Calu3 (cell line): ENCODE results near the gene ZDHHC11. TPM values are rescaled to one million over a fixed set of nuclear protein-coding genes. Genes with fewer than 3 reads are reported as not detected.

Source experiments
- Bru-seq: library from RNA; stranded (reverse); fragments of 400-500 nt; gene quantifications from one replicate; lab custom pipeline; 2021; lab: Mats Ljungman, UMichigan
- BruChase-seq, 2 experiments: library from RNA; stranded (reverse); fragments of 400-500 nt; gene quantifications; one replicate each; lab custom pipeline; 2021; lab: Mats Ljungman, UMichigan
- BruUV-seq: library from RNA; stranded (reverse); fragments of 400-500 nt; replicated peaks from 2 replicates; lab custom pipeline; 2021; lab: Mats Ljungman, UMichigan
- CTCF ChIA-PET: fragments of 300-600 bp; sonication (Branson Sonifier 250); formaldehyde crosslinking; loops from one replicate; lab custom pipeline; 2022; ENCODE audit warnings: antibody characterized with exemption; lab: Charles Lee
- DNase-seq: peaks from one replicate; pipeline ENCODE4 v3.0.0; 2022
- H3K27ac Mint-ChIP-seq: one replicate; pipeline ENCODE4 v1.8.0; 2022; ENCODE audit warnings: mixed read lengths; ENCODE audit not compliant: unreplicated experiment
- H3K27me3 Mint-ChIP-seq: one replicate; pipeline ENCODE4 v1.8.0; 2022; ENCODE audit warnings: mixed read lengths; ENCODE audit not compliant: unreplicated experiment
- H3K36me3 Mint-ChIP-seq: one replicate; pipeline ENCODE4 v1.8.0; 2022; ENCODE audit warnings: mild to moderate bottlenecking, moderate library complexity, mixed read lengths; ENCODE audit not compliant: insufficient read depth, unreplicated experiment
- H3K4me1 Mint-ChIP-seq: one replicate; pipeline ENCODE4 v1.8.0; 2022; ENCODE audit warnings: mild to moderate bottlenecking, low read depth, mixed read lengths; ENCODE audit not compliant: unreplicated experiment
- H3K4me3 Mint-ChIP-seq: one replicate; pipeline ENCODE4 v1.8.0; 2022; ENCODE audit warnings: mild to moderate bottlenecking, low read depth, moderate library complexity, mixed read lengths; ENCODE audit not compliant: unreplicated experiment
- H3K9me3 Mint-ChIP-seq: one replicate; pipeline ENCODE4 v1.8.0; 2022; ENCODE audit warnings: low read depth, mixed read lengths; ENCODE audit not compliant: unreplicated experiment
- intact Hi-C: fragments of 100-400 bp; cut with micrococcal nuclease; formaldehyde crosslinking; loops from one replicate; pipeline ENCODE4 v1.10.0; 2022; ENCODE audit not compliant: unreplicated experiment
- long read RNA-seq: library from polyadenylated mRNA; stranded (forward); transcript quantifications from one replicate; pipeline ENCODE4 v2.0.0, GENCODE V29; 2022
- total RNA-seq: library from RNA; stranded (reverse); gene quantifications from 2 replicates; pipeline ENCODE4 v1.2.3, GENCODE V29; 2022
- TF ChIP-seq, protein P1 (sequence below): fragments of 200-600 bp; IDR thresholded peaks from one replicate; pipeline ENCODE4 v1.8.0; 2022; ENCODE audit warnings: antibody characterized with exemption; ENCODE audit not compliant: unreplicated experiment

The ZDHHC11 gene, protein sequence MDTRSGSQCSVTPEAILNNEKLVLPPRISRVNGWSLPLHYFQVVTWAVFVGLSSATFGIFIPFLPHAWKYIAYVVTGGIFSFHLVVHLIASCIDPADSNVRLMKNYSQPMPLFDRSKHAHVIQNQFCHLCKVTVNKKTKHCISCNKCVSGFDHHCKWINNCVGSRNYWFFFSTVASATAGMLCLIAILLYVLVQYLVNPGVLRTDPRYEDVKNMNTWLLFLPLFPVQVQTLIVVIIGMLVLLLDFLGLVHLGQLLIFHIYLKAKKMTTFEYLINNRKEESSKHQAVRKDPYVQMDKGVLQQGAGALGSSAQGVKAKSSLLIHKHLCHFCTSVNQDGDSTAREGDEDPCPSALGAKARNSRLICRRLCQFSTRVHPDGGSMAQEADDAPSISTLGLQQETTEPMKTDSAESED
- total RNA-seq (53.7 and 60.8 TPM in 2 replicates), Bru-seq, nascent RNA (percentile 60 among the genes with signal in this experiment), BruChase-seq, experiment 1, labeled RNA remaining after a 6-hour chase (percentile 79 among the genes with signal in this experiment), BruChase-seq, experiment 2, labeled RNA remaining after a 2-hour chase (percentile 69 among the genes with signal in this experiment)
- long read RNA-seq, partial matches to known transcripts, result 9 of 58 reads
- long read RNA-seq, other reads (novel, unspliced or antisense), result 49 of 58 reads

DNA sequence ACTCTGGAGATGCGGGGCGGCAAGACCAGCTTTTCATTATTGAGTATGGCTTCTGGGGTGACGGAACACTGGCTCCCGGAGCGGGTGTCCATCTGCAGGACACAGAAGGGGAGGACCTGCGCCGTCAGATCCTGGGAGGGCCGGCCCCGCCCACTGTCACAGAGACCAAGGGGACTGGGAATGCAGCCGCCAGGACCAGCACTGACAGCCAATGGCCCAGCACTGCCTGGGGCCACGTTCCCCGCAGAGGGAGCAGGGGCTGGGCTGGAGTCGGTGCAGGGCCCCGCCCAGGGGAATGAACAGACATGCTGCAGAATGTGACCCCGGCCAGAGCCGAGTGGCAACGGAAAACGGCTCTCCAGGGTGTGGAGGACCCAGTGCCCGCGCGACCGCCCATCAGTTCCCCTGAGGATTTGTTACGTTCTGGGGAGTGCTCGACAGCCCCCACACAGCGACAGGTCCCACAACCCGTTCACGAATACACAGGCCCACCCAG, at the start of gene ZDHHC11:
Gene ZDHHC11 (minus strand): TSS at position 476 of the 496 bp plus-strand sequence. CDS start 384 bp downstream, at position 92.
- H3K9me3 Mint-ChIP-seq, result no peaks in the 10 kb centered on the region
- no peak within 1 kb of the TSS for H3K27ac Mint-ChIP-seq
- H3K27me3 Mint-ChIP-seq, result peaks cover 12% of the 10 kb centered on the region
- H3K36me3 Mint-ChIP-seq, result peaks cover 16% of the 10 kb centered on the region
- DNase-seq, result no peak
- H3K4me1 Mint-ChIP-seq, result no peaks in the 10 kb centered on the region
- BruUV-seq, result no TSS peak
- CTCF ChIA-PET, result no interaction called here
- H3K4me3 Mint-ChIP-seq, result no peak within 1 kb of the TSS
- intact Hi-C loops, result no loop called here
- TF ChIP-seq, protein P1, sequence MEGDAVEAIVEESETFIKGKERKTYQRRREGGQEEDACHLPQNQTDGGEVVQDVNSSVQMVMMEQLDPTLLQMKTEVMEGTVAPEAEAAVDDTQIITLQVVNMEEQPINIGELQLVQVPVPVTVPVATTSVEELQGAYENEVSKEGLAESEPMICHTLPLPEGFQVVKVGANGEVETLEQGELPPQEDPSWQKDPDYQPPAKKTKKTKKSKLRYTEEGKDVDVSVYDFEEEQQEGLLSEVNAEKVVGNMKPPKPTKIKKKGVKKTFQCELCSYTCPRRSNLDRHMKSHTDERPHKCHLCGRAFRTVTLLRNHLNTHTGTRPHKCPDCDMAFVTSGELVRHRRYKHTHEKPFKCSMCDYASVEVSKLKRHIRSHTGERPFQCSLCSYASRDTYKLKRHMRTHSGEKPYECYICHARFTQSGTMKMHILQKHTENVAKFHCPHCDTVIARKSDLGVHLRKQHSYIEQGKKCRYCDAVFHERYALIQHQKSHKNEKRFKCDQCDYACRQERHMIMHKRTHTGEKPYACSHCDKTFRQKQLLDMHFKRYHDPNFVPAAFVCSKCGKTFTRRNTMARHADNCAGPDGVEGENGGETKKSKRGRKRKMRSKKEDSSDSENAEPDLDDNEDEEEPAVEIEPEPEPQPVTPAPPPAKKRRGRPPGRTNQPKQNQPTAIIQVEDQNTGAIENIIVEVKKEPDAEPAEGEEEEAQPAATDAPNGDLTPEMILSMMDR, result no peak

DNA sequence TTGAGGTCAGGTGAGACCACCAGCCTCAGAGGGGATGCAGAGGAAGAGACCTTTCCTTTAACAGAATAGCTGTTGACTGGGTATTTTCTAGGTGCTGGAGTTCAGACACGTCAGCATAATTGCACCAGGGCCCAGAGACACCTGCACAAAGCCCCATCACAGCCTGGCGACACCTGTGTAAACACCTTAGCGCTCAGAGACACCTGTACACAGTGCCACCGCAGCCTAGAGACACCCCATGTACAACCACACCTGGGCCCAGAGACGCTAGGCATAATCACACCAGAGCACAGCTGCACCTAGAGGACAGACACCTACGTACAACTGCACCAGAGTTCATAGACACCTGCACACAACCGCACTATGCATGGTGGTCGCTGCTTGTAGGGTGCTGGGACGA, 42.9 kb upstream of the ZDHHC11 start:
- TF ChIP-seq, protein P1, result no peak
- Mint-ChIP-seq H3K27me3 (no peaks in the 10 kb centered on the region), H3K36me3 (peaks cover 26% of the 10 kb centered on the region), H3K27ac (no peak overlapping the region), H3K9me3 (no peaks in the 10 kb centered on the region), H3K4me1 (peaks cover 16% of the 10 kb centered on the region), H3K4me3 (peak overlapping the region; percentile 71)
- CTCF ChIA-PET, result no interaction called here
- intact Hi-C loops, result no loop called here
- BruUV-seq, result TSS peak; percentile 54
- DNase-seq, result no peak

DNA sequence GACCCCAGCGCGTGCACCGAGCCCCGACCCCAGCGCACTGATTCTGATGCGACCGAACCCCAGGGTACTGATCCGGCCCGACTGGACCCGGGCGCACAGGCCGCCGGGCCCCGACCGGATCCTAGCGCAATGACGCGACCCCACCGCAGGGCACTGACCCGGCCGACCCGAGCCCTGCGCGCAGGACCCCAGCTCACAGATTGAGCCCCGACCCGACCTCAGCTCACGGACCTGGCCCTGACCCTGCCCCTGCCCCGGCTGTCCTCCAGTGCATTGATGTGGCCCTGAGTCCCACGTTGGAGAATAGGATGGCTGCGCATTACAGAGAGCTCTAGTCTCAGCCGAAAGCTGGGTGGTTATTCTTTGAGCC, 42.3 kb upstream of the ZDHHC11 start:
- H3K36me3 Mint-ChIP-seq, result peaks cover 26% of the 10 kb centered on the region
- H3K4me1 Mint-ChIP-seq, result peaks cover 16% of the 10 kb centered on the region
- BruUV-seq, result no TSS peak
- H3K27ac Mint-ChIP-seq, result no peak overlapping the region
- CTCF ChIA-PET, result no interaction called here
- no peaks in the 10 kb centered on the region for H3K27me3 Mint-ChIP-seq
- no peaks in the 10 kb centered on the region for H3K9me3 Mint-ChIP-seq
- peak overlapping the region; percentile 71 for H3K4me3 Mint-ChIP-seq
- no peak for DNase-seq
- intact Hi-C loops, result no loop called here
- TF ChIP-seq, protein P1, result no peak

DNA sequence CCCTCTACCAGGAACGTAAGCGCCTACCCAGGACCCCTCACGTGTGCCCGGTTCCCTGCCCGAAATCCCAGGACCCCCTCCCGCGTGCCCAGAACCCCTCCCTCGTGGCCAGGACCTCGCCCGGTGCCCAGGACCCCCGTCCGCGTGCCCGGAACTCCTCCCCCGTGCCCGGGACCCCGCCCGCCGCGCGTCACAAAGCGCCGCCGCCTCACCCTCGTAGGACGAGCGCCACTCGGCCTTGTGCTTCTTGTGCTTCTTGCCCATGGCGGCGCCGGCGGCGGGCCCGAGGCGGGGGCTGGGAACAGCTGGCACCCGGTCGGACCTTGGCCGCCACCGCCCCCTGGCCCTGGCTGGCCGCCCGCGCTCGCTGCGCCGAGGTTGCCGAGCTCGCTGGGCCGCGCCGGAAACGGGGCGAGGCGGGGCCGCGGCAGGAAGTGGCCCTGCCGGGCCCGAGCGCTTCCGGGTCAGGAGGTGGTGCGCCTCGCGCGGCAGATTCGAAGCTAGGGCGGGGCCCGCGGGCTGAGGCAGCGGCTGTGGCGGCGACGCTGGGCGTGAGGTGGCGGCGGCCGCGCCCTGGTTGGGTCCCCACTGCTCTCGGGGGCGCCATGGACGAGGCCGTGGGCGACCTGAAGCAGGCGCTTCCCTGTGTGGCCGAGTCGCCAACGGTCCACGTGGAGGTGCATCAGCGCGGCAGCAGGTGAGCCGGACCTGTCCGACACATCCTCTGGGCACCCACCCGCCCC, 41.8 kb upstream of the ZDHHC11 start, which contains the start of the genes BRD9 and TRIP13:
Gene BRD9 (minus strand): TSS at position 408 of the 743 bp plus-strand sequence. CDS start 144 bp downstream, at position 264.
Gene TRIP13 (plus strand): TSS at position 491 of the 743 bp plus-strand sequence. CDS start 115 bp downstream, at position 606.
- Mint-ChIP-seq H3K27me3 (no peaks in the 10 kb centered on the region), H3K36me3 (peaks cover 28% of the 10 kb centered on the region), H3K4me1 (peaks cover 16% of the 10 kb centered on the region), H3K4me3 (peak within 1 kb of the TSS; percentile 71), H3K9me3 (no peaks in the 10 kb centered on the region), H3K27ac (peak within 1 kb of the TSS; percentile 44)
- CTCF ChIA-PET, result interaction anchor here (0.6 kb wide), 1 partner anchor 57 kb away, joined by 3 read pairs; no protein-coding TSS in a partner anchor
- peak; percentile 89 for DNase-seq
- TF ChIP-seq, protein P1, result no peak
- BruUV-seq, result no TSS peak
- intact Hi-C loops, result no loop called here
